PC-9 (cell line): ENCODE results near the gene TTC22.

Experiments
- EZH2 ChIP-seq: fragments of 200-600 bp; sonication (generic); IDR thresholded peaks from 2 replicates; pipeline ENCODE4 v1.8.0; 2017; ENCODE audit warnings: antibody characterized with exemption, low read depth
- TF ChIP-seq, protein P1 (sequence below): fragments of 200-600 bp; sonication (generic); conservative IDR thresholded peaks from 2 replicates; pipeline ENCODE4 v1.6.1; 2017; ENCODE audit warnings: mixed run types, antibody characterized with exemption, mild to moderate bottlenecking, moderate library complexity

GRCh38 chr1:54758678-54759348, 42.3 kb downstream of the TTC22 start:
- TF ChIP-seq, protein P1, sequence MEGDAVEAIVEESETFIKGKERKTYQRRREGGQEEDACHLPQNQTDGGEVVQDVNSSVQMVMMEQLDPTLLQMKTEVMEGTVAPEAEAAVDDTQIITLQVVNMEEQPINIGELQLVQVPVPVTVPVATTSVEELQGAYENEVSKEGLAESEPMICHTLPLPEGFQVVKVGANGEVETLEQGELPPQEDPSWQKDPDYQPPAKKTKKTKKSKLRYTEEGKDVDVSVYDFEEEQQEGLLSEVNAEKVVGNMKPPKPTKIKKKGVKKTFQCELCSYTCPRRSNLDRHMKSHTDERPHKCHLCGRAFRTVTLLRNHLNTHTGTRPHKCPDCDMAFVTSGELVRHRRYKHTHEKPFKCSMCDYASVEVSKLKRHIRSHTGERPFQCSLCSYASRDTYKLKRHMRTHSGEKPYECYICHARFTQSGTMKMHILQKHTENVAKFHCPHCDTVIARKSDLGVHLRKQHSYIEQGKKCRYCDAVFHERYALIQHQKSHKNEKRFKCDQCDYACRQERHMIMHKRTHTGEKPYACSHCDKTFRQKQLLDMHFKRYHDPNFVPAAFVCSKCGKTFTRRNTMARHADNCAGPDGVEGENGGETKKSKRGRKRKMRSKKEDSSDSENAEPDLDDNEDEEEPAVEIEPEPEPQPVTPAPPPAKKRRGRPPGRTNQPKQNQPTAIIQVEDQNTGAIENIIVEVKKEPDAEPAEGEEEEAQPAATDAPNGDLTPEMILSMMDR: no peak
- no peak for TF ChIP-seq EZH2
